ENCODE measurements around the gene ZFPM1.

- TF ChIP-seq CTCF (IDR thresholded peaks at IDR 0.05 in 4 of 5, conservative IDR thresholded peaks at IDR 0.05 in 1 of 5) = no peak
- no peak for TF ChIP-seq POLR2A (IDR thresholded peaks at IDR 0.05)
Measured at GRCh38 chr16:88489163-88489741, 36.2 kb downstream of the ZFPM1 start.
